ENCODE measurements around the gene SELP.

Gene SELP

GRCh38 chr1:169570172-169570574 is 59.8 kb downstream of the SELP start:
- ChIA-PET CTCF (no interaction called here), POLR2A (ENCODE audit: low non-redundant PET) (no interaction called here)
- DNase-seq (ENCODE audit: low spot score) = no peak

GRCh38 chr1:169568497-169568896 is 61.4 kb downstream of the SELP start:
- no peak for DNase-seq (ENCODE audit: low spot score)
- TF ChIP-seq CTCF (conservative IDR thresholded peaks at IDR 0.05; ENCODE audit: low read depth) = no peak
- ChIA-PET CTCF (interaction anchor here (0.6 kb wide), 1 partner anchor 241 kb away, joined by 3 read pairs; no protein-coding TSS in a partner anchor), POLR2A (ENCODE audit: low non-redundant PET) (no interaction called here)
- H3K27ac ChIP-seq = no peak overlapping the region

More at GRCh38 chr1:169570172-169570574, 59.8 kb downstream of the SELP start:
- TF ChIP-seq CTCF (conservative IDR thresholded peaks at IDR 0.05; ENCODE audit: low read depth) = no peak
- H3K27ac ChIP-seq = no peak overlapping the region

- TF ChIP-seq CTCF (conservative IDR thresholded peaks at IDR 0.05; ENCODE audit: low read depth) = no peak
- no peak for DNase-seq (ENCODE audit: low spot score)
- H3K27ac ChIP-seq = no peak overlapping the region
- CTCF ChIA-PET = interaction anchor here (0.7 to 0.9 kb wide), 2 partner anchors 14 to 496 kb away, joined by 3 read pairs; no protein-coding TSS in a partner anchor
- POLR2A ChIA-PET (ENCODE audit: low non-redundant PET) = no interaction called here
Measured at GRCh38 chr1:169565335-169566271, 64.3 kb downstream of the SELP start.

- no peak for TF ChIP-seq CTCF (conservative IDR thresholded peaks at IDR 0.05; ENCODE audit: low read depth)
Measured at GRCh38 chr1:169563650-169564049, 66.3 kb downstream of the SELP start.

GRCh38 chr1:169563019-169563615 is 66.8 kb downstream of the SELP start:
- TF ChIP-seq CTCF (conservative IDR thresholded peaks at IDR 0.05; ENCODE audit: low read depth) = no peak
- ChIA-PET POLR2A (ENCODE audit: low non-redundant PET) (no interaction called here), CTCF (no interaction called here)
- DNase-seq (ENCODE audit: low spot score) = no peak
- H3K27ac ChIP-seq = no peak overlapping the region

More at GRCh38 chr1:169563650-169564049, 66.3 kb downstream of the SELP start:
- no peak for DNase-seq (ENCODE audit: low spot score)
- ChIA-PET POLR2A (ENCODE audit: low non-redundant PET) (no interaction called here), CTCF (interaction anchor here (0.6 kb wide), 1 partner anchor 10 kb away, joined by 3 read pairs; no protein-coding TSS in a partner anchor)
- no peak overlapping the region for H3K27ac ChIP-seq

GRCh38 chr1:169561692-169562091 is 68.2 kb downstream of the SELP start:
- no peak for DNase-seq (ENCODE audit: low spot score)
- ChIA-PET CTCF (no interaction called here), POLR2A (ENCODE audit: low non-redundant PET) (no interaction called here)
- no peak for TF ChIP-seq CTCF (conservative IDR thresholded peaks at IDR 0.05; ENCODE audit: low read depth)
- H3K27ac ChIP-seq = no peak overlapping the region
